Nephron (organoid): ENCODE results near the gene PDZD2.

Experiments used
- H3K27ac Mint-ChIP-seq, 3 experiments: 2 replicates each; pipeline ENCODE4 v1.8.0; 2020; ENCODE audit warnings: mixed read lengths in 3 of 3, mild to moderate bottlenecking in 2 of 3, moderate library complexity in 1 of 3
- H3K27me3 Mint-ChIP-seq: 2 replicates; pipeline ENCODE4 v1.8.0; 2021; ENCODE audit warnings: low read depth, mild to moderate bottlenecking, moderate library complexity, mixed read lengths
- H3K36me3 Mint-ChIP-seq: 2 replicates; pipeline ENCODE4 v1.8.0; 2020; ENCODE audit warnings: low read depth, mixed read lengths
- H3K4me1 Mint-ChIP-seq: 2 replicates; pipeline ENCODE4 v1.8.0; 2020; ENCODE audit warnings: mixed read lengths
- H3K4me3 Mint-ChIP-seq, 3 experiments: 2 replicates each; pipeline ENCODE4 v1.8.0; 2020; ENCODE audit warnings: mild to moderate bottlenecking in 3 of 3, mixed read lengths in 3 of 3, moderate library complexity in 2 of 3
- H3K9me3 Mint-ChIP-seq: 2 replicates; pipeline ENCODE4 v1.8.0; 2020; ENCODE audit warnings: mixed read lengths
- CTCF ChIP-seq, 3 experiments: fragments of 200-600 bp; sonication (generic); IDR thresholded peaks; one replicate each; pipeline ENCODE4 v1.5.0; 2021; ENCODE audit warnings: antibody characterized with exemption in 3 of 3; ENCODE audit not compliant: unreplicated experiment in 3 of 3

PDZD2 gene

GRCh38 chr5:31884896-31885295, 246.0 kb downstream of the PDZD2 start:
- TF ChIP-seq CTCF (IDR thresholded peaks at IDR 0.05; ENCODE audit: unreplicated experiment in 3 of 3): no peak
- H3K4me1 Mint-ChIP-seq: peaks cover 32% of the 10 kb centered on the region
- H3K36me3 Mint-ChIP-seq: no peaks in the 10 kb centered on the region
- peaks cover 27% of the 10 kb centered on the region for H3K27me3 Mint-ChIP-seq
- H3K9me3 Mint-ChIP-seq: no peaks in the 10 kb centered on the region
- no peak overlapping the region for H3K4me3 Mint-ChIP-seq
- H3K27ac Mint-ChIP-seq: peak overlapping the region in 2 of 3 experiments; percentile 22 to 66

GRCh38 chr5:31886206-31886605, 247.3 kb downstream of the PDZD2 start:
- Mint-ChIP-seq H3K9me3 (no peaks in the 10 kb centered on the region), H3K4me1 (peaks cover 38% of the 10 kb centered on the region), H3K27me3 (peaks cover 27% of the 10 kb centered on the region), H3K4me3 (no peak overlapping the region), H3K27ac (peak overlapping the region in 2 of 3 experiments; percentile 12 to 76), H3K36me3 (no peaks in the 10 kb centered on the region)
- no peak for TF ChIP-seq CTCF (IDR thresholded peaks at IDR 0.05; ENCODE audit: unreplicated experiment in 3 of 3)

GRCh38 chr5:31887556-31887955, 248.6 kb downstream of the PDZD2 start:
- peaks cover 23% of the 10 kb centered on the region for H3K27me3 Mint-ChIP-seq
- H3K4me3 Mint-ChIP-seq: no peak overlapping the region
- TF ChIP-seq CTCF (IDR thresholded peaks at IDR 0.05; ENCODE audit: unreplicated experiment in 3 of 3): no peak
- peaks cover 43% of the 10 kb centered on the region for H3K4me1 Mint-ChIP-seq
- no peaks in the 10 kb centered on the region for H3K9me3 Mint-ChIP-seq
- H3K36me3 Mint-ChIP-seq: no peaks in the 10 kb centered on the region
- H3K27ac Mint-ChIP-seq: peak overlapping the region in 2 of 3 experiments; percentile 58 to 92

- TF ChIP-seq CTCF (IDR thresholded peaks at IDR 0.05; ENCODE audit: unreplicated experiment in 3 of 3): no peak
- Mint-ChIP-seq H3K36me3 (no peaks in the 10 kb centered on the region), H3K27ac (peak overlapping the region; percentile 17 to 92 (median 68)), H3K27me3 (peaks cover 27% of the 10 kb centered on the region), H3K4me3 (no peak overlapping the region), H3K4me1 (peaks cover 43% of the 10 kb centered on the region), H3K9me3 (no peaks in the 10 kb centered on the region)
Observed at GRCh38 chr5:31888564-31888963, 249.6 kb downstream of the PDZD2 start.

- Mint-ChIP-seq H3K36me3 (no peaks in the 10 kb centered on the region), H3K27ac (peak overlapping the region; percentile 59 to 92 (median 68)), H3K9me3 (no peaks in the 10 kb centered on the region), H3K4me1 (peaks cover 44% of the 10 kb centered on the region), H3K4me3 (no peak overlapping the region), H3K27me3 (peaks cover 27% of the 10 kb centered on the region)
- no peak for TF ChIP-seq CTCF (IDR thresholded peaks at IDR 0.05; ENCODE audit: unreplicated experiment in 3 of 3)
Observed at GRCh38 chr5:31889001-31889561, 250.2 kb downstream of the PDZD2 start.

- Mint-ChIP-seq H3K4me1 (peaks cover 50% of the 10 kb centered on the region), H3K4me3 (no peak overlapping the region), H3K9me3 (no peaks in the 10 kb centered on the region), H3K27ac (peak overlapping the region; percentile 40 to 83 (median 64)), H3K27me3 (peaks cover 27% of the 10 kb centered on the region), H3K36me3 (no peaks in the 10 kb centered on the region)
- TF ChIP-seq CTCF (IDR thresholded peaks at IDR 0.05; ENCODE audit: unreplicated experiment in 3 of 3): no peak
Observed at GRCh38 chr5:31890046-31890445, 251.1 kb downstream of the PDZD2 start.
